GM12892 (cell line): ENCODE measurements around the gene SCFD2.

Experiments
- POLR2A ChIP-seq: IDR thresholded peaks from 2 replicates; pipeline ENCODE4 v1.6.1; 2011; ENCODE audit warnings: low read depth, low read length, control low read depth
- POLR2AphosphoS5 ChIP-seq: IDR thresholded peaks from 2 replicates; pipeline ENCODE4 v1.6.1; 2011; ENCODE audit warnings: low read depth, low read length, control low read depth
- TAF1 ChIP-seq: IDR thresholded peaks from 2 replicates; pipeline ENCODE4 v1.6.1; 2011; ENCODE audit warnings: low read depth, mild to moderate bottlenecking, control low read depth, low read length, borderline replicate concordance

GRCh38 chr4:52964561-52965101 lies 401.2 kb downstream of the SCFD2 start:
- TF ChIP-seq POLR2AphosphoS5 (no peak), POLR2A (no peak), TAF1 (no peak)
